Measurements from ENCODE around the gene BGN.

BGN gene

DNA sequence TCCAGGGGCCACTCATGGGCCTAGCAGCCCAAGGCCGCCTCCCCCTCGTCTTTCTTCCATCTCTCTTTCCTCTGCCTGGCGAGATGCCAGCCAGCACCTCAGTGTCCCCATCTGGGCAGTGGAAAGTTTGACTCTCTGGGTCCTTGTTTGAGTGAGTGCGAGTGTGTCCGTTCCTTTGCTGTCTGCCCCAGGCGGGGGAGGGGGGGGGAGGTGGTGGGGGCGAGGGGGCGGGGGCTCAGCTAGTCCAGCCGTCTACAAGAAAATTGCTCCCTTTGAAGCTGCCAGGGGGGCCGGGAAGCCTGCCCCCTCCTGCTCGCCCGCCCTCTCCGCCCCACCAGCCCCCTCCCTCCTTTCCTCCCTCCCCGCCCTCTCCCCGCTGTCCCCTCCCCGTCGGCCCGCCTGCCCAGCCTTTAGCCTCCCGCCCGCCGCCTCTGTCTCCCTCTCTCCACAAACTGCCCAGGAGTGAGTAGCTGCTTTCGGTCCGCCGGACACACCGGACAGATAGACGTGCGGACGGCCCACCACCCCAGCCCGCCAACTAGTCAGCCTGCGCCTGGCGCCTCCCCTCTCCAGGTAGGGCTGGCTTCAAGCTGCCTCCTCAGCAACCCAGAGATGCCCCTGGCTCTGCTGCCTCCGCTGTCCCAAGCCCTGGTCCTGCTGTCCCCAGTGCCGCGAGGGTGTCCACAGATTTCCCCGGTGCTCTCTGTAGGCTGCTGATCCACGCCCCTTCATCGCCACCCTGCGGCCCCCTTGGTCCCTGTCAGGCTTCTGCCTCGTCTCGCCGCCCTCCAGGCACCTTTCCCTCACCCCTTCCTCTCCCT, at the start of gene BGN:
Gene BGN, plus strand, starts transcription at position 440 of the 821 bp plus-strand sequence. CDS start 9,652 bp downstream, outside the sequence.
- DNase-seq (ENCODE audit: low spot score) = peak; percentile 75

GRCh38 chrX:153445106-153445855, 49.5 kb upstream of the BGN start:
- no peak for DNase-seq (ENCODE audit: low spot score)

- DNase-seq (ENCODE audit: low spot score) = no peak
These were observed 48.7 kb upstream of the BGN start, which contains the start of gene TREX2 for GRCh38 chrX:153445856-153446635. Gene TREX2, minus strand, starts transcription at chrX:153446056. Its CDS starts 626 bp downstream, at chrX:153445430.

GRCh38 chrX:153446636-153446936, 48.2 kb upstream of the BGN start:
- DNase-seq (ENCODE audit: low spot score) = no peak

DNA sequence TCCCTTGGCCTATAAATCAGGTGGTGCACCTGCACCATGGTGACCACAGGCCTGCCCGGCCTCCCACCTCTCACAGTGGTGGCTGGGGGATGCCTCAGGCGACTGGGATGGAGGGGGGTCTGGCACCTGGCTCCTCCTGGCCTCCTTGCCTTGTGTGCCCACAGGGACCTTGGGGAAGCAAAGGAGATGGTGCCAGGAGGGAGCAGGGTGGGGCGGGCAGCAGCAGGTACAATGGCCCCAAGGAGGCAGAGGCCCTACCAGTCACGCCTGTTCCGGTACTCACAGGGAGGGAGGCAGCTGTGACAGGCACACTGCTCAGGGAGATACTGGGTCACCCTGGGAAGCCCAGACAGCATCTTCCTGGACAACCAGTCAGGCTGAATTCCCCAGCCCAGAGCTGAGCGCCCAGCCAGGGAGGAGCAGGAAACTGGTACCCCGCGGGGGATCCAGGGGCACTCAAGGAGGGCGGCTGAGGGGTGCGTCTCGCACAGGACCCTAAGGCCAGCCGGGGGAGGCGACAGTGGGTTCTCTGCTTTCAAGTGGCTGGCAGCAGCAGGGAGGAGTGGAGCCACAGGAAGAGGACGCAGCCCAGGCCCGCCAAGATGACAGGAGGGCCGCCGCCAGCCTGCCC, 47.7 kb upstream of the BGN start:
- DNase-seq (ENCODE audit: low spot score) = no peak

GRCh38 chrX:153447581-153447960, 47.2 kb upstream of the BGN start:
- no peak for DNase-seq (ENCODE audit: low spot score)

DNA sequence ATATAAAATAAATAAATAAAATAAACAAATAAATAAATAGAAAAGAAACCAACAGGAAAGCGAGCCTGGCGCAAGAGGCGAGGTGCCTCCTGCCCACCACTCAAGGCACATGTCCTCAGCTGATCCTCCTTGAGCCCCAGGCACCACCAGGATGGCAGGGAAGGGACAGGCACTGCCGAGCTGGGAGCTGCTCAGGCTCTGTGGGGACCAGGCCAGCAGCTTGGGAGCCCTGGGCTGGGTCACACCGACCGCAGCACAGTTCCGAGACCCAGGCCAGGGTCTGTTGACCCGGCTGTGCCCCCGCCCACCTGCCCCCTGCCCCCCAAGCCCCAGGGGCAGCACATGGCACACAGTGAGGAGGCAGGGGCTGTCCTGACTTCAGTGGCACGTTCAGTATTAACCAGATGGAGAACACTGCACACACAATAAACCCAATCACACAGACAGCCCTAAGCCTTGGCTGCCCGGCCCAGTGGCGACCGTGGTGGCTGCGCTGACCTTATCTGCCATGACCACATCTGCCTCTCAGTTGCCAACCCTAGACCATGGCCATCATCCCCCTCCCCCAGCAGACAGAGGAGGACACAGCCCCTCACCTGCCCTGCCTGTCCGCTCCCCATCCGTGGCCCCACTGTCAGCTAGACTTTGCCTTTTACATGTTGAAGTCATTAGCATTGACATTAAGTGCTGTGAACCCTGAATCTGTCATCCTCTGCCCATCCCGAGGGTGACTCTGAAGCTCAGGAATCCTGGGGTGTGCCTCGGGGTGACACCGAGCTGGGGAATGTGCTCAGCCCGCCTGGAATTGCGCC, 46.0 kb upstream of the BGN start:
- DNase-seq (ENCODE audit: low spot score) = no peak

GRCh38 chrX:153449368-153450113, 45.2 kb upstream of the BGN start:
- DNase-seq (ENCODE audit: low spot score) = no peak

DNA sequence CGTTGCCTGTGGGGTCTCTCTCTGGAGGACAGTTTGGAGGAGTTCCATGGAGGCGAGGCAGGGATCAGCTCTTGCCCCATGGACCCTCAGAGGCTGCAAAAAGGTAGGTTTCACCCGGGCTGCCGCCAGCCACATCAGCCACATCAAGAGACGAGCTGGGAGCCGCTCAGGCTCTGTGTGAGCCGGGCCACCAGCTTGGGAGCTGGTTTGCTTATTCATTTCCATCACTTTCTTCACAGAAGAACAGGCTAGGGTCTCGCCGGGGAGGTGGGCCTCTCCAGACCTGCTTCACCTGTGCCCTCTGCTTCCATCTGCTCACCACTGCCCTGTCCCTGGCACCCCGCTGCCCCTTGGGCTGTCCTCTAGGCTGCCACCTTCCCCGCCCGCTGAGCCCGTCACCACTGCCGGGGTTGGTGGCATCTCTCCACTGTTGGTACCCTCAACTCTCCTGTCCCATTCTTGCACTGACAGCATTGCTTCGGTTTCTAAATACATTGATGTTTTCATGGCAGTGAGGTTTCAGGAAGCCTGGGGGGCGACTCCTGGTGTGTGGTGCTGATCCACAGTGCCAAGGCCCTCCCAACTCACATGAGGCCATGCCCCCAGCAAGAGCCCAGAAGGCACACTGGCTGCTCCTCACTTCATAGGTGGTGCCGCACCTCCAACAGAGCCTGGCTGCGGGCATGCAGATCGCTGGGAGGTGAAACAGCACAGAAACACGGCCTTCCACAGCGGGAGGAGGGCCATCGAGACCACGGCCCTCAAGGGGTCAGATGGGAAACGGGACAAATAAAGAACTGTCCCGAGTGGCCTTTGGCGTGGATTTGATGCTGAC, 44.4 kb upstream of the BGN start:
- no peak for DNase-seq (ENCODE audit: low spot score)

DNA sequence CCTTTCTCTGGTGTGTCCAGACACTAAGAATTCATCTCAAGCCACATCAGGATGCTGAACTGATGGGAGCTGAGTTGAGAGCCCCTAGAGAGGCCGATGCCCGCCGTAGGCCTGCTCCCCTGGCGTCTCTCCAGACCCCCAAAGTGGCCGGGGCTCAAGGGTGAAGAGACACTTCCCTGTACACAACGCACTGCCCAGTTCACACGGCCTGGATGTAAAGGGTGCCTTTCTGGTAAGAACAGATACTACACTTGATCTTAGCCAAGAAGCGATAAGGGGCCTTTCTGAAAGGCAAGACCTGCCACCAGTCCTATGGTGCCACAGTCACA, 43.9 kb upstream of the BGN start:
- no peak for DNase-seq (ENCODE audit: low spot score)

GRCh38 chrX:153454901-153455550, 39.8 kb upstream of the BGN start:
- DNase-seq (ENCODE audit: low spot score) = no peak

- DNase-seq (ENCODE audit: low spot score) = no peak
These were observed 39.2 kb upstream of the BGN start for GRCh38 chrX:153455571-153455970.

DNA sequence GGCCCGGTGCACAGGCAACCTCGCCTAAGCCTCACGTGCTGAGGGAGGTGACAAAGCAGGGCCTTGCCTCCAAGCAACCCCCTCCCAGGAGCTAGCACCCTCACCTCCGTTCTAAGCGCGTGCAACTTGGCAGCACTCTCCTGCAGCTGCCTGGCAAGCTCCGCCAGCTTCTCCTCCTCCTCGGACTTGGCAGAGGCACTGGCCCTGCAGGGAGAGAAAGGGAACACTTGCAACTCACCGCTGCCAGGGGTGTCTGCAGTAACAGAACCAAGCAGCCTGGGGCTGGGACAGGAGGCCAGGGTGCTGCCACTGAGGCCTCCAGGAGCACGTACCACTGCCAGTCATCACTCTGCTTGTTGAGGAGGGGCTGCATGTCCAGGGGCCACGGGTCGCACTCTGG, 38.6 kb upstream of the BGN start:
- no peak for DNase-seq (ENCODE audit: low spot score)

GRCh38 chrX:153456704-153457103, 38.1 kb upstream of the BGN start:
- DNase-seq (ENCODE audit: low spot score) = no peak

GRCh38 chrX:153457136-153457825, 37.5 kb upstream of the BGN start:
- no peak for DNase-seq (ENCODE audit: low spot score)

DNA sequence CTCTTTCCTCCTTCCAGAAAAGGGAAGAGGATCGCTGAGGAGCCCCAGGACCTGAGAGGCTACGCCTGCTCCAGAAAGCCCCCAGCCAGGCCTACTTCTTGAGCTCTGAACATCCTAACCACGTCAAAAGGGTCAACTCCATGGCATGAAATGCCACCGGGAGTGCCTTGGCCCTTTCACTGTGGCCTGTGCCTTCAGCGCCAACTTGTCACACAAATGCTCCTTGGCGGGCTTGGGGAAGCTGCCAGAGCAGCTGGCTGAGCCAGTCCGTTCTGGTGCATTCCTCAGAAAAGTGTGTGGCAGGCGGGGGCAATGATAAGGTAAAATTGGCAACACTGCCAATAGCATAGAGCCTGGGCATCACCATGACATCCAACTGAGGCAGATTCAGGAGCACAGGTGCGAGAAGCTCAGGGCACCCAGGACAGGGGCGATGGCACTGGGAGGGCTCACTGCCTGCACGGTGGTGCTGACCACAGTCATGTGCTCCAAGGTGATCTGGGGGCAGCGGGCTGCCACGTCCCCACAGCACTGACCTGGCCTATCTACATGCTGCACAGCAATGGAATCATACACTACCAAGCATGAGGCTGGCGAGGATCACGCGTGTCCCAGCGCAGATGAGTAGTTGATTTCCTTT, 36.8 kb upstream of the BGN start:
- no peak for DNase-seq (ENCODE audit: low spot score)

DNA sequence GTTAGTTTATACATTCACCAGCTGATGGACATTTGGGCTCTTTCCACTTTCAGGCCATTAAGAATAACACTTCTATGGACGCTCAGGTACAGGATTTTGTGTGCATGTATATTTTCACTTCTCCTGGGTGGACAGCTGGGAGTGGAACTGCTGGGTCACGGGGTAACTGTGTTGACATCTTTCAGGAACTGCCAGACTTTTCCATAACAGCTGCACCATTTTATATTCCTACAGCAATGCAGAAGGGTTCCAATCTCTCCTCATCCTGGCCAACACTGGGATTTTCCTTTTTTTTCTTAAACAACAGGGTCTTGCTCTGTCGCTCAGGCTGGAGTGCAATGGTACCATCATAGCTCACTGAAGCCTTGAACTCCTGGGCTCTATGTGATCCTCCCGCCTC, 36.3 kb upstream of the BGN start:
- no peak for DNase-seq (ENCODE audit: low spot score)

- peak; percentile 69 for DNase-seq (ENCODE audit: low spot score)
These were observed 34.8 kb upstream of the BGN start for GRCh38 chrX:153459986-153460385.
